Ovary (tissue), 9 donors: ENCODE data around the gene ATP6V0B. TPM values are rescaled to one million over a fixed set of nuclear protein-coding genes. Genes with fewer than 3 reads are reported as not detected.

Source experiments
- DNase-seq, 5 donors: peaks; one replicate each; pipeline ENCODE4 v3.0.0-alpha.2; 2019 to 2020
- H3K27ac ChIP-seq, 2 donors: fragments of 200-600 bp; one replicate each; pipeline versions ENCODE4 v1.5.1 to v1.8.0; 2019 to 2022
- H3K27me3 ChIP-seq: fragments of 200-600 bp; one replicate; pipeline ENCODE4 v1.8.0; 2022
- H3K36me3 ChIP-seq: fragments of 200-600 bp; sonication (generic); one replicate; pipeline ENCODE4 v1.5.1; 2019
- H3K4me1 ChIP-seq: one replicate; pipeline ENCODE4 v1.8.1; 2013; ENCODE audit warnings: mild to moderate bottlenecking, moderate library complexity; ENCODE audit not compliant: insufficient read depth
- H3K4me3 ChIP-seq: fragments of 200-600 bp; sonication (generic); one replicate; pipeline ENCODE4 v1.5.1; 2017
- H3K9me3 ChIP-seq, 2 donors: fragments of 200-600 bp in 1 of 2; sonication (generic) in 1 of 2; one replicate each; pipeline versions ENCODE4 v1.5.1 to v1.8.1; 2013 to 2019; ENCODE audit warnings: mild to moderate bottlenecking in 1 of 2, moderate library complexity in 1 of 2
- CTCF ChIP-seq, 3 donors: fragments of 450-650 bp in 2 of 3; fragments of 200-600 bp in 1 of 3; IDR thresholded peaks; one replicate each; pipeline versions ENCODE4 v1.5.1 to v1.8.0; 2016 to 2022; ENCODE audit warnings: antibody characterized with exemption in 3 of 3, mild to moderate bottlenecking in 1 of 3
- EP300 ChIP-seq: sonication (generic); formaldehyde crosslinking; IDR thresholded peaks from one replicate; pipeline ENCODE4 v1.6.1; 2017; ENCODE audit warnings: antibody characterized with exemption
- POLR2A ChIP-seq: fragments of 450-650 bp; IDR thresholded peaks from one replicate; pipeline ENCODE4 v1.6.1; 2017; ENCODE audit warnings: antibody characterized with exemption, mild to moderate bottlenecking, moderate library complexity
- WGBS, 3 donors: extraction: QIAGEN DNeasy Blood & Tissue Kit in 1 of 3; methylation state at CpG; one replicate each; pipeline versions ENCODE4 v1.1.5 to v1.1.7; 2013 to 2017; 5-methylcytosine and 5-hydroxymethylcytosine counted together
- intact Hi-C, 4 donors: fragments of 100-400 bp; cut with DNase I; formaldehyde crosslinking; loops; one replicate each; pipeline versions ENCODE4 v1.11.0 to v1.15.1; 2022 to 2023
- polyA plus RNA-seq, 2 donors: library from polyadenylated mRNA; stranded (reverse); fragments of 200-250 nt in 1 of 2; fragments of 350-450 nt in 1 of 2; fragmentation: Illumina TruSeq in 1 of 2; extraction: RNeasy Lipid Tissue Mini Kit (QIAGEN cat#74804) in 1 of 2; gene quantifications; one replicate each; pipeline ENCODE4 v1.2.3, GENCODE V29; 2013 to 2014
- total RNA-seq, 7 donors: library from RNA; depleted of rRNA in 2 of 7; stranded (reverse); fragments of >200 nt in 2 of 7; fragmentation: NEBNext Ultra II Directional in 3 of 7; extraction: Animal tissue kit (Norgen Biotek cat#: 25700) in 3 of 7; gene quantifications; one replicate each; pipeline versions ENCODE4 v1.1.0 to v1.2.4, GENCODE V29; 2016 to 2023
- donor health status: DM: no; HTN: no; CAD: no; lungs with moderate emphysema.
- donor health status: DM: no; HTN: no; CAD: no.
- donor health status: Bipolar disorder and iron deficiency.
- donor health status: DM: yes; HTN: yes; CAD: no.
- donor health status: DM: no; HTN: no; CAD: no.
- donor health status: DM: yes; HTN: yes; CAD: no.

Gene ATP6V0B
- total and polyA plus RNA-seq, 9 donors, result 46.1 to 108 (median 74.4) TPM

GRCh38 chr1:43982241-43982640 is 7.5 kb downstream of the ATP6V0B start:
- Histone ChIP-seq H3K27me3 (no peaks in the 10 kb centered on the region), H3K27ac (no peak overlapping the region), H3K4me3 (no peak overlapping the region), H3K36me3 (no peaks in the 10 kb centered on the region), H3K9me3 (no peaks in the 10 kb centered on the region), H3K4me1 (peaks cover 9% of the 10 kb centered on the region)
- 82 to 91% (median 90%) methylated on average over 8 of the region's 8 CpGs for WGBS, 3 donors
- TF ChIP-seq CTCF (IDR thresholded peaks at IDR 0.05) (no peak), POLR2A (no peak), EP300 (no peak)
- DNase-seq, result no peak
- intact Hi-C loops, result no loop called here

- WGBS, 3 donors, result 82 to 85% (median 83%) methylated on average over 15 of the region's 15 CpGs
- TF ChIP-seq POLR2A, result no peak
- no peak for TF ChIP-seq EP300
- no peaks in the 10 kb centered on the region for H3K27me3 ChIP-seq
- no peaks in the 10 kb centered on the region for H3K9me3 ChIP-seq
- intact Hi-C loops, result no loop called here
- no peaks in the 10 kb centered on the region for H3K36me3 ChIP-seq
- H3K4me1 ChIP-seq, result peaks cover 9% of the 10 kb centered on the region
- DNase-seq, result no peak
- no peak overlapping the region for H3K4me3 ChIP-seq
- H3K27ac ChIP-seq, result no peak overlapping the region
Observed at GRCh38 chr1:43982808-43983207, 8.0 kb downstream of the ATP6V0B start.

GRCh38 chr1:43983253-43983899 is 8.6 kb downstream of the ATP6V0B start:
- TF ChIP-seq POLR2A (no peak), CTCF (IDR thresholded peaks at IDR 0.05) (no peak), EP300 (no peak)
- no peaks in the 10 kb centered on the region for H3K9me3 ChIP-seq
- no peaks in the 10 kb centered on the region for H3K27me3 ChIP-seq
- H3K27ac ChIP-seq, result no peak overlapping the region
- peaks cover 7% of the 10 kb centered on the region for H3K4me1 ChIP-seq
- H3K4me3 ChIP-seq, result no peak overlapping the region
- WGBS, 3 donors, result 57 to 64% (median 62%) methylated on average over 12 of the region's 12 CpGs
- intact Hi-C loops, result no loop called here
- H3K36me3 ChIP-seq, result no peaks in the 10 kb centered on the region
- DNase-seq, result no peak

- H3K27me3 ChIP-seq, result no peaks in the 10 kb centered on the region
- H3K27ac ChIP-seq, result no peak overlapping the region
- no peak for TF ChIP-seq EP300
- no peak for TF ChIP-seq CTCF (IDR thresholded peaks at IDR 0.05)
- no peak for TF ChIP-seq POLR2A
- peaks cover under 1% of the 10 kb centered on the region for H3K4me1 ChIP-seq
- intact Hi-C loops, result no loop called here
- H3K9me3 ChIP-seq, result no peaks in the 10 kb centered on the region
- 88 to 91% (median 90%) methylated on average over 16 of the region's 16 CpGs for WGBS, 3 donors
- no peaks in the 10 kb centered on the region for H3K36me3 ChIP-seq
- no peak overlapping the region for H3K4me3 ChIP-seq
- DNase-seq, result no peak
Observed at GRCh38 chr1:43984855-43985254, 10.1 kb downstream of the ATP6V0B start.

GRCh38 chr1:43985984-43986595 is 11.3 kb downstream of the ATP6V0B start:
- DNase-seq, result no peak
- 65 to 72% (median 65%) methylated on average over 4 of the region's 4 CpGs for WGBS, 3 donors
- Histone ChIP-seq H3K27me3 (no peaks in the 10 kb centered on the region), H3K4me1 (no peaks in the 10 kb centered on the region), H3K36me3 (no peaks in the 10 kb centered on the region), H3K27ac (no peak overlapping the region), H3K4me3 (no peak overlapping the region), H3K9me3 (no peaks in the 10 kb centered on the region)
- no peak for TF ChIP-seq EP300
- no peak for TF ChIP-seq POLR2A
- TF ChIP-seq CTCF (IDR thresholded peaks at IDR 0.05), result no peak
- intact Hi-C loops, result no loop called here
